H1 (cell line): ENCODE measurements around the gene DUSP11. TPM values are rescaled to one million over a fixed set of nuclear protein-coding genes. Genes with fewer than 3 reads are reported as not detected.

ENCODE experiments used
- CREB1 ChIP-seq: IDR thresholded peaks from 2 replicates; pipeline ENCODE4 v1.6.1; 2012; ENCODE audit warnings: inconsistent platforms
- EP300 ChIP-seq, 2 experiments: IDR thresholded peaks; 1 replicate in 1 of 2; 2 replicates in 1 of 2; pipeline ENCODE4 v1.6.1; 2011 to 2012; ENCODE audit warnings: low read depth in 2 of 2, low read length in 2 of 2, mild to moderate bottlenecking in 2 of 2, borderline replicate concordance in 1 of 2, inconsistent platforms in 1 of 2, moderate library complexity in 1 of 2
- HDAC2 ChIP-seq, 2 experiments: fragments of 300-600 bp in 1 of 2; sonication (generic) in 1 of 2; IDR thresholded peaks; 2 replicates each; pipeline ENCODE4 v1.6.1; 2011 to 2012; ENCODE audit warnings: low read depth in 2 of 2, low read length in 2 of 2, mild to moderate bottlenecking in 2 of 2, moderate library complexity in 2 of 2, borderline replicate concordance in 1 of 2, inconsistent platforms in 1 of 2
- RXRA ChIP-seq: IDR thresholded peaks from 2 replicates; pipeline ENCODE4 v1.6.1; 2011; ENCODE audit warnings: low read depth, mild to moderate bottlenecking, low read length, moderate library complexity; ENCODE audit not compliant: insufficient read depth
- SP2 ChIP-seq: IDR thresholded peaks from 2 replicates; pipeline ENCODE4 v1.6.1; 2012; ENCODE audit warnings: mild to moderate bottlenecking, low read length, inconsistent platforms
- SP4 ChIP-seq: IDR thresholded peaks from 2 replicates; pipeline ENCODE4 v1.6.1; 2012; ENCODE audit warnings: low read length, inconsistent platforms
- polyA plus RNA-seq, 7 experiments: library from polyadenylated mRNA; depleted of rRNA in 3 of 7; stranded (reverse) in 5 of 7; unstranded in 2 of 7; fragments of >200 nt in 5 of 7; fragments of 200-250 nt in 2 of 7; gene quantifications; 1 replicate in 5 of 7; 2 replicates in 1 of 7; 4 replicates in 1 of 7; pipeline versions ENCODE4 v1.2.1 to v1.2.3, GENCODE V29; 2011 to 2013; ENCODE audit warnings: missing spikeins in 2 of 7, mixed read lengths in 2 of 7
- total RNA-seq: library from RNA; stranded (reverse); fragmentation: NEBNext Ultra II Directional; extraction: Animal tissue kit (Norgen Biotek cat#: 25700); gene quantifications from 2 replicates; pipeline ENCODE4 v1.2.1, GENCODE V29; 2021

DUSP11 gene
- total and polyA plus RNA-seq, 2 of the 8 experiments (the other 6 are each of a cell fraction or from before 2014, with no cell fraction given) = 12.2 to 19.1 TPM

DNA sequence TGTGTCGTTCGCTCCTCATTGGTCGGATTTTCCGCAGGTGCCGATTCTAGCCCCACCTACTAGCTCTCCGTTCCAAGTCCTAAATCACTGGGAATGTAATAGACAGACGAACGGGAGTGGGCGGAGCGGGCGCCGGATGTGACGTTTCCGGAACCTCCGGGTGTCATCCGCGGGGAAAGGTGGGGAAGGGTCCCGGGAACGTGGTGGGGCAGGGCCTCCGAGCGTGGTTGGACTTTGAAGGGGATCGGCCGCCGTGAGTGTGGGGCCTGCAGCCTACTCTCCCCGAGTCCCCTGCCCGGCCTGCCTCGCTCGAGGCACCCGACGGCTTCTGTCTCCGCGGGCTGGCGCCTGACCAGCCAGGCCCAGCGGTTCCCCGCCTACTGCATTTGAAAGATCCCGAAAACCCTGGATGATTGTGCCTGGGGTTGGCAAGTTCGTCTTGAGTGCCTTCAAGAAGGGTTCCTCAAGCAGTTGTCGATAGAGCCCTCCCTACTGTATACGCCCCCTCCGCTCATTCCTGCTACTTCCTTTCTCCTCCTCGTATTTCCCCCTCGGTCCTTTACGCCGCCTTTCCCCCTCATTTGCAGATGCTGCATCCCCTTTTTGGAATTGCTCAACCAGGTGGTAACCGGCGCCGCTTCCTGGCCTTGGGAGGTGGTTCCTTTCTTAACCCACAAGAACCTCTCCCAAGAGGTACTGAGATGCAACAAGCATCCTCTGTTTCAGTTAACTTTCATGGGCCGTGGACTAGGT is 49.1 kb upstream of the DUSP11 start, which contains the start of gene STAMBP (continued):
- no peak for TF ChIP-seq HDAC2 (IDR thresholded peaks at IDR 0.05; ENCODE audit: borderline replicate concordance in 1 of 2, low read depth in 2 of 2, low read length in 2 of 2)
- no peak for TF ChIP-seq EP300 (IDR thresholded peaks at IDR 0.05; ENCODE audit: borderline replicate concordance in 1 of 2, low read depth in 2 of 2, low read length in 2 of 2)
- TF ChIP-seq RXRA = no peak
- TF ChIP-seq SP4 = peak; percentile 78; the same call in 1 of the 2 replicates
- TF ChIP-seq SP2 = no peak
- peak; percentile 90 for TF ChIP-seq CREB1
